Measurements from ENCODE around the gene KRTAP12-2.

The KRTAP12-2 gene

GRCh38 chr21:44666401-44667320 lies at the start of gene KRTAP12-2:
KRTAP12-2 (minus strand) TSS chr21:44666927; CDS start chr21:44666886, 41 bp downstream.
- TF ChIP-seq, protein P1, sequence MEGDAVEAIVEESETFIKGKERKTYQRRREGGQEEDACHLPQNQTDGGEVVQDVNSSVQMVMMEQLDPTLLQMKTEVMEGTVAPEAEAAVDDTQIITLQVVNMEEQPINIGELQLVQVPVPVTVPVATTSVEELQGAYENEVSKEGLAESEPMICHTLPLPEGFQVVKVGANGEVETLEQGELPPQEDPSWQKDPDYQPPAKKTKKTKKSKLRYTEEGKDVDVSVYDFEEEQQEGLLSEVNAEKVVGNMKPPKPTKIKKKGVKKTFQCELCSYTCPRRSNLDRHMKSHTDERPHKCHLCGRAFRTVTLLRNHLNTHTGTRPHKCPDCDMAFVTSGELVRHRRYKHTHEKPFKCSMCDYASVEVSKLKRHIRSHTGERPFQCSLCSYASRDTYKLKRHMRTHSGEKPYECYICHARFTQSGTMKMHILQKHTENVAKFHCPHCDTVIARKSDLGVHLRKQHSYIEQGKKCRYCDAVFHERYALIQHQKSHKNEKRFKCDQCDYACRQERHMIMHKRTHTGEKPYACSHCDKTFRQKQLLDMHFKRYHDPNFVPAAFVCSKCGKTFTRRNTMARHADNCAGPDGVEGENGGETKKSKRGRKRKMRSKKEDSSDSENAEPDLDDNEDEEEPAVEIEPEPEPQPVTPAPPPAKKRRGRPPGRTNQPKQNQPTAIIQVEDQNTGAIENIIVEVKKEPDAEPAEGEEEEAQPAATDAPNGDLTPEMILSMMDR (IDR thresholded peaks at IDR 0.05; ENCODE audit: poor library complexity, severe bottlenecking): no peak
- H3K36me3 ChIP-seq (ENCODE audit: low read depth): no peaks in the 10 kb centered on the region
- DNase-seq (ENCODE audit: low spot score): no peak
- no peak within 1 kb of the TSS for H3K27ac ChIP-seq (ENCODE audit: poor library complexity, severe bottlenecking)
- ATAC-seq (ENCODE audit: low read depth): no peak
- H3K4me3 ChIP-seq (ENCODE audit: severe bottlenecking): no peak within 1 kb of the TSS
- peaks cover 2% of the 10 kb centered on the region for H3K9me3 ChIP-seq (ENCODE audit: severe bottlenecking)
- peaks cover 5% of the 10 kb centered on the region for H3K27me3 ChIP-seq (ENCODE audit: insufficient read depth, poor library complexity, severe bottlenecking)
- no peaks in the 10 kb centered on the region for H3K4me1 ChIP-seq (ENCODE audit: insufficient read depth, poor library complexity, severe bottlenecking)

GRCh38 chr21:44714905-44715304 lies 48.2 kb upstream of the KRTAP12-2 start:
- peaks cover under 1% of the 10 kb centered on the region for H3K9me3 ChIP-seq (ENCODE audit: severe bottlenecking)
- H3K36me3 ChIP-seq (ENCODE audit: low read depth): no peaks in the 10 kb centered on the region
- DNase-seq (ENCODE audit: low spot score): no peak
- no peak overlapping the region for H3K27ac ChIP-seq (ENCODE audit: poor library complexity, severe bottlenecking)
- no peak for ATAC-seq (ENCODE audit: low read depth)
- peaks cover 2% of the 10 kb centered on the region for H3K4me1 ChIP-seq (ENCODE audit: insufficient read depth, poor library complexity, severe bottlenecking)
- H3K4me3 ChIP-seq (ENCODE audit: severe bottlenecking): no peak overlapping the region
- H3K27me3 ChIP-seq (ENCODE audit: insufficient read depth, poor library complexity, severe bottlenecking): peaks cover 70% of the 10 kb centered on the region
- TF ChIP-seq, protein P1 (IDR thresholded peaks at IDR 0.05; ENCODE audit: poor library complexity, severe bottlenecking): no peak

GRCh38 chr21:44713846-44714245 lies 47.1 kb upstream of the KRTAP12-2 start:
- DNase-seq (ENCODE audit: low spot score) (no peak), ATAC-seq (ENCODE audit: low read depth) (no peak)
- Histone ChIP-seq H3K4me1 (ENCODE audit: insufficient read depth, poor library complexity, severe bottlenecking) (peaks cover 9% of the 10 kb centered on the region), H3K27ac (ENCODE audit: poor library complexity, severe bottlenecking) (no peak overlapping the region), H3K4me3 (ENCODE audit: severe bottlenecking) (no peak overlapping the region), H3K9me3 (ENCODE audit: severe bottlenecking) (peaks cover 2% of the 10 kb centered on the region), H3K36me3 (ENCODE audit: low read depth) (no peaks in the 10 kb centered on the region), H3K27me3 (ENCODE audit: insufficient read depth, poor library complexity, severe bottlenecking) (peaks cover 70% of the 10 kb centered on the region)
- TF ChIP-seq, protein P1 (IDR thresholded peaks at IDR 0.05; ENCODE audit: poor library complexity, severe bottlenecking): no peak

GRCh38 chr21:44713130-44713529 lies 46.4 kb upstream of the KRTAP12-2 start:
- DNase-seq (ENCODE audit: low spot score) (no peak), ATAC-seq (ENCODE audit: low read depth) (no peak)
- Histone ChIP-seq H3K36me3 (ENCODE audit: low read depth) (no peaks in the 10 kb centered on the region), H3K9me3 (ENCODE audit: severe bottlenecking) (peaks cover 2% of the 10 kb centered on the region), H3K4me3 (ENCODE audit: severe bottlenecking) (no peak overlapping the region), H3K4me1 (ENCODE audit: insufficient read depth, poor library complexity, severe bottlenecking) (peaks cover 9% of the 10 kb centered on the region), H3K27ac (ENCODE audit: poor library complexity, severe bottlenecking) (no peak overlapping the region), H3K27me3 (ENCODE audit: insufficient read depth, poor library complexity, severe bottlenecking) (peaks cover 72% of the 10 kb centered on the region)
- TF ChIP-seq, protein P1 (IDR thresholded peaks at IDR 0.05; ENCODE audit: poor library complexity, severe bottlenecking): no peak

Measured in RWPE2 (cell line).